Measurements from ENCODE around the gene RHD.
"Not testable (repeated sequence)": the region's sequence is repeated elsewhere in the genome, so short reads cannot be mapped to it uniquely, and the experiment has no call there.

DNA sequence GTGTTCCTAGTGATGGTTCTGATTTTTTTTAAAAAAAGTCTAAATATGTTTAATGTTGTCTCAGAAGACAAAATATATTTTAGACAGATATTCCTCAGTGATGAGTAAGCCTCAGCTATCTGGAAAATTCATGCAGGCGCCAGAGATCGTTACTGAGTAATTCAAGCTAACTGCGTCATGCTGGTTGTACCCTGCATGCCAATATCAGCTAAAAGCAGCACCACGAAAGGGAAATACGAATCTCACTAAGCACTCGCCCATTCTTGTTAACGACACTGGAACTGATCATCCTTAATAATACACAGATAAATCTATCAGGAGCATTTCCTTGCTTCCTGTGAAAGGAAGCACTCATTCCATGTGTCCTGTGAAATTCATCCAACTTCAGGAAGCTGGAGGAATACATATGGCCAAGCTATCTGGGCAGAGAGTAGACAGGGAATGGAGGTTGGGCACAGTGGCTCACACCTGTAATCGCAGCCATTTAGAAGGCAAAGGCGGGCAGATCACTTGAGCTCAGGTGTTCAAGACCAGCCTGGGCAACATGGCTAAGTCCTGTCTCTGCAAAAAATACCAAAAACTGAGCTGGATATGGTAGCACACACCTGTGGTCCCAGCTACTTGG, 48.1 kb downstream of the RHD start:
- TF ChIP-seq, protein P1, sequence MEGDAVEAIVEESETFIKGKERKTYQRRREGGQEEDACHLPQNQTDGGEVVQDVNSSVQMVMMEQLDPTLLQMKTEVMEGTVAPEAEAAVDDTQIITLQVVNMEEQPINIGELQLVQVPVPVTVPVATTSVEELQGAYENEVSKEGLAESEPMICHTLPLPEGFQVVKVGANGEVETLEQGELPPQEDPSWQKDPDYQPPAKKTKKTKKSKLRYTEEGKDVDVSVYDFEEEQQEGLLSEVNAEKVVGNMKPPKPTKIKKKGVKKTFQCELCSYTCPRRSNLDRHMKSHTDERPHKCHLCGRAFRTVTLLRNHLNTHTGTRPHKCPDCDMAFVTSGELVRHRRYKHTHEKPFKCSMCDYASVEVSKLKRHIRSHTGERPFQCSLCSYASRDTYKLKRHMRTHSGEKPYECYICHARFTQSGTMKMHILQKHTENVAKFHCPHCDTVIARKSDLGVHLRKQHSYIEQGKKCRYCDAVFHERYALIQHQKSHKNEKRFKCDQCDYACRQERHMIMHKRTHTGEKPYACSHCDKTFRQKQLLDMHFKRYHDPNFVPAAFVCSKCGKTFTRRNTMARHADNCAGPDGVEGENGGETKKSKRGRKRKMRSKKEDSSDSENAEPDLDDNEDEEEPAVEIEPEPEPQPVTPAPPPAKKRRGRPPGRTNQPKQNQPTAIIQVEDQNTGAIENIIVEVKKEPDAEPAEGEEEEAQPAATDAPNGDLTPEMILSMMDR (IDR thresholded peaks at IDR 0.05; ENCODE audit: insufficient read depth, low read length), result not testable (repeated sequence)
- TF ChIP-seq, protein P2, sequence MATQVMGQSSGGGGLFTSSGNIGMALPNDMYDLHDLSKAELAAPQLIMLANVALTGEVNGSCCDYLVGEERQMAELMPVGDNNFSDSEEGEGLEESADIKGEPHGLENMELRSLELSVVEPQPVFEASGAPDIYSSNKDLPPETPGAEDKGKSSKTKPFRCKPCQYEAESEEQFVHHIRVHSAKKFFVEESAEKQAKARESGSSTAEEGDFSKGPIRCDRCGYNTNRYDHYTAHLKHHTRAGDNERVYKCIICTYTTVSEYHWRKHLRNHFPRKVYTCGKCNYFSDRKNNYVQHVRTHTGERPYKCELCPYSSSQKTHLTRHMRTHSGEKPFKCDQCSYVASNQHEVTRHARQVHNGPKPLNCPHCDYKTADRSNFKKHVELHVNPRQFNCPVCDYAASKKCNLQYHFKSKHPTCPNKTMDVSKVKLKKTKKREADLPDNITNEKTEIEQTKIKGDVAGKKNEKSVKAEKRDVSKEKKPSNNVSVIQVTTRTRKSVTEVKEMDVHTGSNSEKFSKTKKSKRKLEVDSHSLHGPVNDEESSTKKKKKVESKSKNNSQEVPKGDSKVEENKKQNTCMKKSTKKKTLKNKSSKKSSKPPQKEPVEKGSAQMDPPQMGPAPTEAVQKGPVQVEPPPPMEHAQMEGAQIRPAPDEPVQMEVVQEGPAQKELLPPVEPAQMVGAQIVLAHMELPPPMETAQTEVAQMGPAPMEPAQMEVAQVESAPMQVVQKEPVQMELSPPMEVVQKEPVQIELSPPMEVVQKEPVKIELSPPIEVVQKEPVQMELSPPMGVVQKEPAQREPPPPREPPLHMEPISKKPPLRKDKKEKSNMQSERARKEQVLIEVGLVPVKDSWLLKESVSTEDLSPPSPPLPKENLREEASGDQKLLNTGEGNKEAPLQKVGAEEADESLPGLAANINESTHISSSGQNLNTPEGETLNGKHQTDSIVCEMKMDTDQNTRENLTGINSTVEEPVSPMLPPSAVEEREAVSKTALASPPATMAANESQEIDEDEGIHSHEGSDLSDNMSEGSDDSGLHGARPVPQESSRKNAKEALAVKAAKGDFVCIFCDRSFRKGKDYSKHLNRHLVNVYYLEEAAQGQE (IDR thresholded peaks at IDR 0.05; ENCODE audit: insufficient replicate concordance, low read depth), result not testable (repeated sequence)
- TF ChIP-seq POLR2AphosphoS5, GABPA (IDR thresholded peaks at IDR 0.05; ENCODE audit: low read depth): not testable (repeated sequence)

Measured in HL-60 (cell line).